ENCODE results near the gene TBC1D9B. TPM values are rescaled to one million over a fixed set of nuclear protein-coding genes. Genes with fewer than 3 reads are reported as not detected.

TBC1D9B gene
- polyA plus RNA-seq, 2 donors = 44.8 to 69.5 TPM

- Histone ChIP-seq H3K9me3 (ENCODE audit: control insufficient read depth in 2 of 2, insufficient read depth in 1 of 2, low read depth in 1 of 2, low read length in 1 of 2) (peaks cover 0 to under 1% of the 10 kb centered on the region in 2 donors), H3K4me1 (ENCODE audit: control insufficient read depth in 2 of 2, insufficient read depth in 2 of 2, low read length in 1 of 2) (no peaks in the 10 kb centered on the region), H3K36me3 (ENCODE audit: control insufficient read depth in 2 of 2, insufficient read depth in 2 of 2, low read length in 1 of 2) (peaks cover 29 to 64% of the 10 kb centered on the region in 2 donors), H3K27me3 (ENCODE audit: control insufficient read depth in 1 of 2, insufficient read depth in 2 of 2, low read length in 2 of 2) (no peaks in the 10 kb centered on the region), H3K4me3 (ENCODE audit: low read depth in 1 of 2, low read length in 2 of 2) (no peak overlapping the region), H3K27ac (ENCODE audit: low read depth in 2 of 2, low read length in 1 of 2) (no peak overlapping the region)
- WGBS, 2 donors = 92 to 98% methylated on average over 4 to 6 of the region's 6 CpGs
Observed at GRCh38 chr5:179887802-179888201, 19.9 kb downstream of the TBC1D9B start.

- H3K4me1 ChIP-seq (ENCODE audit: control insufficient read depth in 2 of 2, insufficient read depth in 2 of 2, low read length in 1 of 2) = no peaks in the 10 kb centered on the region
- H3K27me3 ChIP-seq (ENCODE audit: control insufficient read depth in 1 of 2, insufficient read depth in 2 of 2, low read length in 2 of 2) = no peaks in the 10 kb centered on the region
- 95% methylated on average over 11 of the region's 11 CpGs for WGBS, 2 donors
- H3K4me3 ChIP-seq (ENCODE audit: low read depth in 1 of 2, low read length in 2 of 2) = no peak overlapping the region
- H3K27ac ChIP-seq (ENCODE audit: low read depth in 2 of 2, low read length in 1 of 2) = no peak overlapping the region
- peaks cover 25 to 57% of the 10 kb centered on the region in 2 donors for H3K36me3 ChIP-seq (ENCODE audit: control insufficient read depth in 2 of 2, insufficient read depth in 2 of 2, low read length in 1 of 2)
- H3K9me3 ChIP-seq (ENCODE audit: control insufficient read depth in 2 of 2, insufficient read depth in 1 of 2, low read depth in 1 of 2, low read length in 1 of 2) = peaks cover 0 to 4% of the 10 kb centered on the region in 2 donors
Observed at GRCh38 chr5:179887095-179887494, 20.6 kb downstream of the TBC1D9B start.

- peaks cover 0 to 4% of the 10 kb centered on the region in 2 donors for H3K9me3 ChIP-seq (ENCODE audit: control insufficient read depth in 2 of 2, insufficient read depth in 1 of 2, low read depth in 1 of 2, low read length in 1 of 2)
- H3K27ac ChIP-seq (ENCODE audit: low read depth in 2 of 2, low read length in 1 of 2) = no peak overlapping the region
- H3K4me3 ChIP-seq (ENCODE audit: low read depth in 1 of 2, low read length in 2 of 2) = no peak overlapping the region
- H3K36me3 ChIP-seq (ENCODE audit: control insufficient read depth in 2 of 2, insufficient read depth in 2 of 2, low read length in 1 of 2) = peaks cover 20 to 50% of the 10 kb centered on the region in 2 donors
- H3K27me3 ChIP-seq (ENCODE audit: control insufficient read depth in 1 of 2, insufficient read depth in 2 of 2, low read length in 2 of 2) = no peaks in the 10 kb centered on the region
- WGBS, 2 donors = 88 to 89% methylated on average over 14 of the region's 14 CpGs
- H3K4me1 ChIP-seq (ENCODE audit: control insufficient read depth in 2 of 2, insufficient read depth in 2 of 2, low read length in 1 of 2) = no peaks in the 10 kb centered on the region
Observed at GRCh38 chr5:179886190-179886911, 21.3 kb downstream of the TBC1D9B start.

GRCh38 chr5:179885491-179886090, 22.1 kb downstream of the TBC1D9B start:
- no peaks in the 10 kb centered on the region for H3K27me3 ChIP-seq (ENCODE audit: control insufficient read depth in 1 of 2, insufficient read depth in 2 of 2, low read length in 2 of 2)
- 96 to 97% methylated on average over 13 of the region's 13 CpGs for WGBS, 2 donors
- H3K36me3 ChIP-seq (ENCODE audit: control insufficient read depth in 2 of 2, insufficient read depth in 2 of 2, low read length in 1 of 2) = peaks cover 14 to 49% of the 10 kb centered on the region in 2 donors
- H3K27ac ChIP-seq (ENCODE audit: low read depth in 2 of 2, low read length in 1 of 2) = no peak overlapping the region
- H3K4me1 ChIP-seq (ENCODE audit: control insufficient read depth in 2 of 2, insufficient read depth in 2 of 2, low read length in 1 of 2) = no peaks in the 10 kb centered on the region
- H3K9me3 ChIP-seq (ENCODE audit: control insufficient read depth in 2 of 2, insufficient read depth in 1 of 2, low read depth in 1 of 2, low read length in 1 of 2) = peaks cover 0 to 4% of the 10 kb centered on the region in 2 donors
- no peak overlapping the region for H3K4me3 ChIP-seq (ENCODE audit: low read depth in 1 of 2, low read length in 2 of 2)

- peaks cover 9 to 53% of the 10 kb centered on the region in 2 donors for H3K36me3 ChIP-seq (ENCODE audit: control insufficient read depth in 2 of 2, insufficient read depth in 2 of 2, low read length in 1 of 2)
- WGBS, 2 donors = 98 to 99% methylated on average over 3 of the region's 3 CpGs
Observed at GRCh38 chr5:179883163-179883562, 24.5 kb downstream of the TBC1D9B start.

GRCh38 chr5:179882338-179882737, 25.4 kb downstream of the TBC1D9B start:
- no peak overlapping the region for H3K27ac ChIP-seq (ENCODE audit: low read depth in 2 of 2, low read length in 1 of 2)
- no peaks in the 10 kb centered on the region for H3K27me3 ChIP-seq (ENCODE audit: control insufficient read depth in 1 of 2, insufficient read depth in 2 of 2, low read length in 2 of 2)
- 89 to 98% methylated on average over 4 of the region's 4 CpGs for WGBS, 2 donors
- no peaks in the 10 kb centered on the region for H3K4me1 ChIP-seq (ENCODE audit: control insufficient read depth in 2 of 2, insufficient read depth in 2 of 2, low read length in 1 of 2)
- peaks cover 9 to 50% of the 10 kb centered on the region in 2 donors for H3K36me3 ChIP-seq (ENCODE audit: control insufficient read depth in 2 of 2, insufficient read depth in 2 of 2, low read length in 1 of 2)
- peaks cover 0 to 4% of the 10 kb centered on the region in 2 donors for H3K9me3 ChIP-seq (ENCODE audit: control insufficient read depth in 2 of 2, insufficient read depth in 1 of 2, low read depth in 1 of 2, low read length in 1 of 2)
- H3K4me3 ChIP-seq (ENCODE audit: low read depth in 1 of 2, low read length in 2 of 2) = no peak overlapping the region

More at GRCh38 chr5:179883163-179883562, 24.5 kb downstream of the TBC1D9B start:
- Histone ChIP-seq H3K27ac (ENCODE audit: low read depth in 2 of 2, low read length in 1 of 2) (no peak overlapping the region), H3K27me3 (ENCODE audit: control insufficient read depth in 1 of 2, insufficient read depth in 2 of 2, low read length in 2 of 2) (no peaks in the 10 kb centered on the region), H3K9me3 (ENCODE audit: control insufficient read depth in 2 of 2, insufficient read depth in 1 of 2, low read depth in 1 of 2, low read length in 1 of 2) (peaks cover 0 to 4% of the 10 kb centered on the region in 2 donors), H3K4me3 (ENCODE audit: low read depth in 1 of 2, low read length in 2 of 2) (no peak overlapping the region), H3K4me1 (ENCODE audit: control insufficient read depth in 2 of 2, insufficient read depth in 2 of 2, low read length in 1 of 2) (no peaks in the 10 kb centered on the region)

- Histone ChIP-seq H3K36me3 (ENCODE audit: control insufficient read depth in 2 of 2, insufficient read depth in 2 of 2, low read length in 1 of 2) (peaks cover 11 to 46% of the 10 kb centered on the region in 2 donors), H3K4me3 (ENCODE audit: low read depth in 1 of 2, low read length in 2 of 2) (no peak overlapping the region), H3K4me1 (ENCODE audit: control insufficient read depth in 2 of 2, insufficient read depth in 2 of 2, low read length in 1 of 2) (no peaks in the 10 kb centered on the region), H3K27ac (ENCODE audit: low read depth in 2 of 2, low read length in 1 of 2) (no peak overlapping the region), H3K9me3 (ENCODE audit: control insufficient read depth in 2 of 2, insufficient read depth in 1 of 2, low read depth in 1 of 2, low read length in 1 of 2) (peaks cover 0 to 4% of the 10 kb centered on the region in 2 donors), H3K27me3 (ENCODE audit: control insufficient read depth in 1 of 2, insufficient read depth in 2 of 2, low read length in 2 of 2) (no peaks in the 10 kb centered on the region)
- 87% methylated on average over 25 of the region's 25 CpGs for WGBS, 2 donors
Observed at GRCh38 chr5:179880848-179881590, 26.7 kb downstream of the TBC1D9B start.

GRCh38 chr5:179880066-179880650, 27.5 kb downstream of the TBC1D9B start:
- peaks cover 16 to 43% of the 10 kb centered on the region in 2 donors for H3K36me3 ChIP-seq (ENCODE audit: control insufficient read depth in 2 of 2, insufficient read depth in 2 of 2, low read length in 1 of 2)
- 88 to 93% methylated on average over 11 to 12 of the region's 12 CpGs for WGBS, 2 donors

GRCh38 chr5:179879690-179880010, 28.0 kb downstream of the TBC1D9B start:
- H3K27me3 ChIP-seq (ENCODE audit: control insufficient read depth in 1 of 2, insufficient read depth in 2 of 2, low read length in 2 of 2) = no peaks in the 10 kb centered on the region
- 94% methylated on average over 13 of the region's 13 CpGs for WGBS, 2 donors
- no peaks in the 10 kb centered on the region for H3K4me1 ChIP-seq (ENCODE audit: control insufficient read depth in 2 of 2, insufficient read depth in 2 of 2, low read length in 1 of 2)
- no peak overlapping the region for H3K27ac ChIP-seq (ENCODE audit: low read depth in 2 of 2, low read length in 1 of 2)
- peaks cover 0 to 4% of the 10 kb centered on the region in 2 donors for H3K9me3 ChIP-seq (ENCODE audit: control insufficient read depth in 2 of 2, insufficient read depth in 1 of 2, low read depth in 1 of 2, low read length in 1 of 2)
- peaks cover 18 to 47% of the 10 kb centered on the region in 2 donors for H3K36me3 ChIP-seq (ENCODE audit: control insufficient read depth in 2 of 2, insufficient read depth in 2 of 2, low read length in 1 of 2)
- H3K4me3 ChIP-seq (ENCODE audit: low read depth in 1 of 2, low read length in 2 of 2) = no peak overlapping the region

More at GRCh38 chr5:179880066-179880650, 27.5 kb downstream of the TBC1D9B start:
- no peaks in the 10 kb centered on the region for H3K27me3 ChIP-seq (ENCODE audit: control insufficient read depth in 1 of 2, insufficient read depth in 2 of 2, low read length in 2 of 2)
- no peak overlapping the region for H3K27ac ChIP-seq (ENCODE audit: low read depth in 2 of 2, low read length in 1 of 2)
- H3K9me3 ChIP-seq (ENCODE audit: control insufficient read depth in 2 of 2, insufficient read depth in 1 of 2, low read depth in 1 of 2, low read length in 1 of 2) = peaks cover 0 to 4% of the 10 kb centered on the region in 2 donors
- no peaks in the 10 kb centered on the region for H3K4me1 ChIP-seq (ENCODE audit: control insufficient read depth in 2 of 2, insufficient read depth in 2 of 2, low read length in 1 of 2)
- no peak overlapping the region for H3K4me3 ChIP-seq (ENCODE audit: low read depth in 1 of 2, low read length in 2 of 2)
